RWPE1 (cell line): ENCODE measurements around the gene EFL1.

Experiments
- CTCF ChIA-PET: fragments of 350-600 bp; sonication (Branson Sonifier 250); formaldehyde crosslinking; extraction: SDS; loops from one replicate; lab custom pipeline; 2021; lab: Yijun Ruan, JAX
- POLR2A ChIA-PET: fragments of 400-600 bp; formaldehyde crosslinking; extraction: SDS; loops from one replicate; lab custom pipeline; 2020; ENCODE audit warnings: antibody characterized with exemption; ENCODE audit not compliant: low non-redundant PET; lab: Yijun Ruan, JAX
- DNase-seq: peaks from one replicate; pipeline ENCODE4 v3.0.0; 2012; ENCODE audit warnings: low spot score
- H3K27ac ChIP-seq: fragments of 450-650 bp; 2 replicates; pipeline ENCODE4 v1.5.1; 2017
- TF ChIP-seq, protein P1 (sequence below): fragments of 450-650 bp; conservative IDR thresholded peaks from 2 replicates; pipeline ENCODE4 v1.5.1; 2017; ENCODE audit warnings: low read depth, mild to moderate bottlenecking

Gene EFL1

DNA sequence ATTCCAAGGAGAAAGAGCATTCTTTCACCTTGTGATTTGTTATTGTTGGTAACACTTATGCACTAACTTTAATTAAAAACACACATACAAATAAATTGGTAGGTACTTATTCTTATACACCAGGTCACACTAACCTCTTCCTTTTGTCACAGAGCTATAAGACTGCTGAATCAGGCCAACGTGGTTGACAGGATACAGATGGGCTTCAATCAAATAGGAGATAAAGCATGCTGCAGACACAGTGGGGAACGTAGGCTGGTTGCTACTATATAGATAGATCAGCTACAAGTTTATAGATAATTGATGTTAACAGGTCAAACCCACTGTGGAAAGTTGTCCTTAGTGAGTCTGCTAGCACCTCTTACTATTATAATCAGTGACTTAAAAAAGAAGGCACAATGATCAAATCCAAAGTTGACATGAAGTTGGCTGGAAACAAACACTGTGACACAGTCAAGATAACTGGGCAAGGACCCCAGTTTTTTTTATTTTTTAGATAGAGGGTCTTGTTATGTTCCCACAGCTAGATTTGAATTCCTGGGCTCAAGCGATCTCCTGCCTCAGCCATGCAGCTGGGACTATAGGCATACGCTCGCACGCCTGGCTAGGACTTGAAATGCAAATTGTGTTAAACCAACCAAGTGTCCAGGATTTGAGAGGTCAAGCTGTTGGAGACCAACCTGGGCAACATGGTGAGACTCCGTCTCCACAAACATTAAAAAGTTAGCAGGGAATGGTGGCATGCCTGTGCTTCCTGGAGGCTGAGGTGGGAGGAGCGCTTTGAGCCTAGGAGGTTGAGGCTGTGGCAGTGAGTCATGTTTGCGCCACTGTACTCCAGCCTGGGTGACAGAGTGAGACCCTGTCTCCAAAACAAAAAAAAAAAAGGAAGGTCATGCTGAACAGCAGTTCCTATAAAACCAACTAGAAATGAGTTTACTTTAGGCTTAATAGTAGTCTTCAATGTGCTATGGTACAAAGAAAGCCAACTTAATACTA is 118.8 kb downstream of the EFL1 start:
- TF ChIP-seq, protein P1, sequence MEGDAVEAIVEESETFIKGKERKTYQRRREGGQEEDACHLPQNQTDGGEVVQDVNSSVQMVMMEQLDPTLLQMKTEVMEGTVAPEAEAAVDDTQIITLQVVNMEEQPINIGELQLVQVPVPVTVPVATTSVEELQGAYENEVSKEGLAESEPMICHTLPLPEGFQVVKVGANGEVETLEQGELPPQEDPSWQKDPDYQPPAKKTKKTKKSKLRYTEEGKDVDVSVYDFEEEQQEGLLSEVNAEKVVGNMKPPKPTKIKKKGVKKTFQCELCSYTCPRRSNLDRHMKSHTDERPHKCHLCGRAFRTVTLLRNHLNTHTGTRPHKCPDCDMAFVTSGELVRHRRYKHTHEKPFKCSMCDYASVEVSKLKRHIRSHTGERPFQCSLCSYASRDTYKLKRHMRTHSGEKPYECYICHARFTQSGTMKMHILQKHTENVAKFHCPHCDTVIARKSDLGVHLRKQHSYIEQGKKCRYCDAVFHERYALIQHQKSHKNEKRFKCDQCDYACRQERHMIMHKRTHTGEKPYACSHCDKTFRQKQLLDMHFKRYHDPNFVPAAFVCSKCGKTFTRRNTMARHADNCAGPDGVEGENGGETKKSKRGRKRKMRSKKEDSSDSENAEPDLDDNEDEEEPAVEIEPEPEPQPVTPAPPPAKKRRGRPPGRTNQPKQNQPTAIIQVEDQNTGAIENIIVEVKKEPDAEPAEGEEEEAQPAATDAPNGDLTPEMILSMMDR = no peak
- no peak for DNase-seq
- ChIA-PET CTCF (interaction anchor here (1.0 kb wide), 1 partner anchor 35 kb away, joined by 4 read pairs; no protein-coding TSS in a partner anchor), POLR2A (no interaction called here)
- no peak overlapping the region for H3K27ac ChIP-seq

DNA sequence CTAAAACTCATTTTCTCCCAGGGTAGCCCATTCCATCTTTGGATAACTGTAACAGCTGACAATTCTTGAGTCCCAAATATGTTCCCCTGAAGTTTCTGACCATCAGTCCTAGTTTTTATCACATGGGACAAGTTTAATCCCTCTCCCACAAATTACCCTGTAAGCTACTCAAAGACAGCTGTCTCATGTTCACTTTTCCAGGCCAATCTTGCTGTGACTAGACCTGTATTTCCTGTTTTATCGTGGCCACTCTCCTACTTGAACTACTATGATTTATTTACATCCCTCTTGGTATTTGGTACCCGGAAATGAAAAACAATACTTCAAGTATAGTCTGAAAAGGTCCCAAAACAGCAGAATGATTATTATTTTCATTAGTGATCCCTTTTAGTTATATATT is 121.6 kb downstream of the EFL1 start:
- ChIA-PET POLR2A (interaction anchor here (0.6 kb wide), 1 partner anchor 62 kb away, joined by 3 read pairs; no protein-coding TSS in a partner anchor), CTCF (interaction anchor here (0.7 to 1.3 kb wide), 2 partner anchors 32 to 119 kb away, joined by 3 to 14 read pairs; no protein-coding TSS in a partner anchor)
- no peak overlapping the region for H3K27ac ChIP-seq
- peak; percentile 22 for DNase-seq
- TF ChIP-seq, protein P1 = no peak

DNA sequence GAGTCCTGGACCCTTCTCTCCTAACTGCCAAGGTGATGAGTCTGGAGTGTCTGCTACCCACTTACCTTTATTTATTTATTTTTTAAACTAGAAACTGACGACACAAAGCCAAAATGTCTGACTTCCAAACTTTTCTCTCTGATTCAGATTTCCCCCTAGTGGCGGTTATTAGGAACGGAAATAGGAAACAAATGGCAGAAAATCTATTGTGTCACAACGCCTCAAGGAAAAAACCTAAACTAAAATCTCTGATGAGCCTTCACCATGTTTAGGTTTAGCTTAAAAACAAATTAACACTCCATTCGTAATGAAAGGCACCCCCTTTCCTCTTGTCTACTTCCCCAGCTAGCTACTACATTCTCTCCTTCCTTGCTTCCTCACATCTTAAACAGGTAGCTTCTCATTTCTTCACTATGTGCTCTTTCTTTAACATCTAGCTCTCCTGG is 122.7 kb downstream of the EFL1 start:
- peak; percentile 54 for DNase-seq
- ChIA-PET CTCF (interaction anchor here (0.7 to 1.3 kb wide), 9 partner anchors 9 to 662 kb away, joined by 3 to 14 read pairs (median 3); no protein-coding TSS in a partner anchor), POLR2A (no interaction called here)
- TF ChIP-seq, protein P1 = peak; percentile 89
- no peak overlapping the region for H3K27ac ChIP-seq

DNA sequence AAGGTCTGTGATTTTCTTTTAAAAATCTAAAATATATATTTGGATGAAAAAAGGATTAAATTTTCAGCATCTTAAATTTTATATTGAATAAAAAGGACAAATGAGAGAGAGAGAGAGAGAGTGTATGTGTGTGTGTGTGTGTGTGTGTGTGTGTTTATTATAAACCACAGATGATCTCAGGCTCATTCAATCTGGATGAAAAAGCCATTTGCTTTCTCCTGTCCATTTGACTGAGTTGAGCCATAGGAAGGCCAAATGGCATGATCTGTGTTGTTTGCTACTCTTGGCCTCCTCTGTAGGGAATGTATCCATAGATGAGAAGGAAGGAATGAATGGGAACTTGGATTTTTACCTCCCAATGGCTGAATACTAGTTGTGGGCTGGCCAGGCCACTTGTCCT is 124.2 kb downstream of the EFL1 start:
- TF ChIP-seq, protein P1 = no peak
- no peak for DNase-seq
- no peak overlapping the region for H3K27ac ChIP-seq
- POLR2A ChIA-PET = no interaction called here
- CTCF ChIA-PET = interaction anchor here (0.6 kb wide), 1 partner anchor 21 kb away, joined by 6 read pairs; no protein-coding TSS in a partner anchor

DNA sequence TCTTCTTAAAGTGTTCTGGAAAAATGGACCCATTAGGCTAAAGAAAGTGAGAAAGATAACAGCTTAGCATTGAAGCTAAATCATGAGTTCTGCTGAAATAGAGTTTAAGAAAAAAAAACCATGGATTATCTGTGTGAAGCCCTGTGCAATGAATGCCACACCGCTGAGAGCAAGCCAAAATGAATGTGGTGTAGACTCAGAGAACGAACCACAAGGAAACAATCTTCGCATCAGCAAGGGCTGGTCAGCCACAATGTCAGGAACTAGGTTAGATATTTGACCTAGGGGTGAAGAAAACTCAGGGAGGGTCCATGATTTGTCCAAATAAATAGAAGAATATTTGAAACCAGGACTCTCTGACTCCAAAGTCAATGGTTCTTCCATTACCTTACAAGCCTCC is 125.3 kb downstream of the EFL1 start:
- TF ChIP-seq, protein P1 = no peak
- ChIA-PET CTCF (no interaction called here), POLR2A (no interaction called here)
- no peak for DNase-seq
- H3K27ac ChIP-seq = no peak overlapping the region

DNA sequence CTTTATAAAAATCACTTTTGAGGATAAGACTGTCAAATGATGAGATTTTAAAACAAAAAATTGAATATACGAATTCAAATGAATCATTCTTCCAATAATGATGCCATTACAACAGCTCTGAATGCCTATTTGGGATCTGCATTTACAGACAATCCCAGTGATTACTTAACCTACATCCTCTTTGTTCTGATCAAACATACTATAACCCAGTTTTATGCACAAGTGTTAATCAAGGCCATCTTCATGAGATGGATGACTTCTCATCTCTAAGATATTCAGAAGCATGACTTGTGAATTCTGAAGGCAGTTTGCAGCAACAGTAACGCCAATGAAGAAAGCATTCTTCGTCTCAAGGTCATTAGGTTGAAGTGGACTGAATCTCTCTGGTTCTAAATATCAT is 126.4 kb downstream of the EFL1 start:
- TF ChIP-seq, protein P1 = no peak
- no peak for DNase-seq
- H3K27ac ChIP-seq = no peak overlapping the region
- ChIA-PET CTCF (interaction anchor here (0.7 kb wide), 1 partner anchor 414 kb away, joined by 3 read pairs; no protein-coding TSS in a partner anchor), POLR2A (no interaction called here)
